DMS53 treated with DMSO at 0.1 percent for 48 hours (cell line): ENCODE results near the gene DDX52.
"Not testable (repeated sequence)": the region's sequence is repeated elsewhere in the genome, so short reads cannot be mapped to it uniquely, and the experiment has no call there.

Experiments used
- DNase-seq: peaks from one replicate; lab custom pipeline; 2025; ENCODE audit not compliant: unreplicated experiment; lab: John Stamatoyannopoulos, UW

DDX52 gene

GRCh38 chr17:37643118-37643766 lies at the start of gene DDX52:
Gene DDX52 (minus strand): TSS chr17:37643446. CDS start chr17:37643420, 26 bp downstream.
- peak; percentile 77 for DNase-seq

DNA sequence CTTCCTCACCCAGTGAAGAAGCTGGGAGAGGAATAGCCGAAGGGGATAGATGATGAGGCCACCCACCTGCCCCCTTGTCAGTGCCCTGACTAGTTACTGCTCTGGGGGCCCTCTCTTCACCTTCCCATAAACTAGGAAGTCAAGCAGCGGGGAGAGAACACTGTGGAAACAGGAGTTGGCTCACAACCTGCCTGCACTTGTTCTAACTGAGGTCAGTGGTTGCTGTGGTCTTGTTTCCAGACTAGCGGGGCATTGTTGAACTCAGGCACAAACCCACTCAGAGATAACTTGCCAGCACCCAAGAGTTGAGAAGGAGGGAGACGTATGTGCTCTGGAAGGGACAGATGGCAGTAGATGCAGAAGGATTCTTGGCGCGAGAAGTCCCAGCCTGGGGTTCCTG lies 48.6 kb upstream of the DDX52 start:
- no peak for DNase-seq

DNA sequence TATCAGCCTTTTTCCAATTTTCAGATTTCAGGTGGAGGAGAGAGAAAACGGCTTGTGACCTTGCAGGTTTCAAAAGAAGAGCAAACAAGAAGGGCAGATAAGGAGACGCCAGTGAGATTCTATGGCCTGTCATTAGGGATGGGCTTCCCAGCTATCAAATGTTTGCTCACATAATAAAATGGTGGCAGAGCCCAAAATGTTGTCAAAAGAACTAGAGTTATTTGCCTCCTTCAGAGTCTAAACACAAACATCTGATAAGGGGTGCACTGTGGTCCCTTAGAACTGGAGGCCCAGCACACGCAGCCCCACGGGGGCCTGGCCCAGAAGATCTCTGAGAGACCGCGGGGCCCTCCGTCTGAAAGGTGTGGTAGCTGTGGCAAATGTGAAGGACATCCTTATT lies 46.1 kb upstream of the DDX52 start:
- DNase-seq: no peak

DNA sequence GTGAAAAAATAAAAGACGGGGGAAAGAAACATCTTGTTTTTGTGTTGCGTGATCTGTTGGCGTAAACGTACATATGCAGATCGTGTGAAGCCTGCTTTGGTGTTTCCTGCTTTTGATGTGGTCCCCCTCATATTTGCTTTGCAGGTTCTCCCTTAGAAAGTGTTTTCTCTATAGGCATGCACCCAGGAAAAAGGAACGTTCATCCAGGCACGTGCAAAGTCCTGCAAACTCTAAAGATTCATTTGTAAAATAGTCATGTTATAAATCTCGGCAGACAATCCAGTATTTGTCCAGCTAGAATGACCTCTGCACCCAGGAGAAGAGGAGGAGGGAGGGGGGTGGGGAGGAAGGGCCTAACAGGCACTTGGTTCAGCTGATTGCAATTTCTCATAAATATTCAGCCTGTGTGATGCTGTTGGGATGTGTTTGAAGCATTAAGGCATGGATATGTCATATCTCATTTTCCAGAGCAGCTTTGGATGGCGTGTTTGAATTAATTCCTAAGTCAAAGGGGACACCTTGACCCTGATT lies 40.3 kb upstream of the DDX52 start:
- DNase-seq: no peak

GRCh38 chr17:37682007-37682406 lies 38.8 kb upstream of the DDX52 start:
- no peak for DNase-seq

DNA sequence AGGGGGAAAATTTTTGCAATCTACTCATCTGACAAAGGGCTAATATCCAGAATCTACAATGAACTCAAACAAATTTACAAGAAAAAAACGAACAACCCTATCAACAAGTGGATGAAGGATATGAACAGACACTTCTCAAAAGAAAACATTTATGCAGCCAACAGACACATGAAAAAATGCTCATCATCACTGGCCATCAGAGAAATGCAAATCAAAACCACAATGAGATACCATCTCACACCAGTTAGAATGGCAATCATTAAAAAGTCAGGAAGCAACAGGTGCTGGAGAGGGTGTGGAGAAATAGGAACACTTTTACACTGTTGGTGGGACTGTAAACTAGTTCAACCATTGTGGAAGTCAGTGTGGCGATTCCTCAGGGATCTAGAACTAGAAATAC lies 36.7 kb upstream of the DDX52 start:
- not testable (repeated sequence) for DNase-seq

DNA sequence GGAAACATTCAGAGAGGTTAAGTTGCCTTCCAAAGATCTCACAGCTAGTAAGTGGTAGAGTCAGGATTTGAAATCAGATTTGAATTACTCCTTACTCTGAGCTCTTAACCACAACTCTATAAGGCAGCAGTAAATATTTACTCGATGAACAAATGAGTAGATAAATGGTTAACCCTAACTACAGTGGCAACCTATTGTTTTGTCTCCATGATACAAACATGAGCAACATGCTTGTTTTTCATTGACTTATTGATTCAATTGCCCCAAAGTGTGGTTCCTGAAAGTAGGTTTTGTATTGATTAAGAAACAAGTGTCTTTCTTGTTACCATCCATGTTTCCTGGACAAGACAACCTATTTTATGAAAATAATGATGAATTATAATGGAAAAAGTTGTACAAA lies 34.8 kb upstream of the DDX52 start:
- DNase-seq: no peak

DNA sequence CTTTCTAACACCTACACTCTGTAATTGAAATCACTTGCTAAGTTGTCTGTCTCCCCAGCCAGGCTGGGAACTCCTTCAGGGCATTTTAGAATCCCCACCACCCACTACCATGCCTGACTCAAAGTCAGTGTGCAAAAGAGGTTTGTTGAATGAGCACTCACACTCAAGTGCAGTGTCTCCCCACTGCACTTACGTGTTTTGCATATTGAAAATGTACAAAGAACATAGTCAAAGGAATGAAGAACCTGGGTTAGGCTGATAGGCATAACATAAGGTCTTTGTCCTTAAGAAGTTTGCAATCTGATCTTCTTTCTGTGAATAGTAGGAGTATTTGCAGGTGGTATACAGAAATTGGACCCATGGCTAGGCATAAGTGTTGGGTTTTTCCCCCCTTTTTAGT lies 33.8 kb upstream of the DDX52 start:
- DNase-seq: no peak

DNA sequence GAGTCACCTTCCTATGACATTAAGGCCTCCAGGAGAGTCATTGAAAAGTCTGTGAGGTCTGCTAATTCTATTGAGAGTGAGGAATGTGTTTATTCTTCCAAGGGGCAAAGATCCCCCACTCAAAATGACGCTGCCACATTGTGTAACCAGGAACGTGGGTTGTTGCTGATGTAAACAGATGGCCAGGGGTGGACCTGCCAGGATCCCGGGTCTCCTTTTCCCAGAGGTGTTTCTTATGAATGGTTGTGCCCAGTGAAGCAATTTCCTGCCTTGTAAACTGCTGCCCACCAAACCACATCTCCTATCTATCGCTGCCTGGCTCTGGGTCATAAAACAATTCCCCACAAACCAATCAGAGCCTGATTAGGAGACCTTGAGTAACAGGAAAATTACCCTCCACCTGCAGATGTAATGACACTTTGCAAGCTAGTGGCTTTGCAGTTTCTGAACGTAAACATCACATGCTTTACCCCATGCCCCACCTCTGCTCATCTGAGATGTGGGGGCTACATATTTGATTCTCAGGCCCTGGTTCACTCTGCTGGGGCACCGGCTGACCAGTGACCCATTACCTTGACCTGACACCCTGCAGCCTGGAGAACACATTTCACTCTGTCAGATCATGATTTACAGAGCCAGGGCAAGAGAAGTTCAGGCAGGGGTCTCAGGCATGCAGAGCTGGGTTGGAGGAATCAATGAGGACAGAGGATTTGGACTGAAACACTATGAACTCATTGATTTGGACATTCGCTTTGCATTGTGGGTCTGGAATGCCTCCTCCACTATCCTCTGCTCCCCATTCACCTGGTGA lies 33.1 kb upstream of the DDX52 start:
- DNase-seq: no peak

DNA sequence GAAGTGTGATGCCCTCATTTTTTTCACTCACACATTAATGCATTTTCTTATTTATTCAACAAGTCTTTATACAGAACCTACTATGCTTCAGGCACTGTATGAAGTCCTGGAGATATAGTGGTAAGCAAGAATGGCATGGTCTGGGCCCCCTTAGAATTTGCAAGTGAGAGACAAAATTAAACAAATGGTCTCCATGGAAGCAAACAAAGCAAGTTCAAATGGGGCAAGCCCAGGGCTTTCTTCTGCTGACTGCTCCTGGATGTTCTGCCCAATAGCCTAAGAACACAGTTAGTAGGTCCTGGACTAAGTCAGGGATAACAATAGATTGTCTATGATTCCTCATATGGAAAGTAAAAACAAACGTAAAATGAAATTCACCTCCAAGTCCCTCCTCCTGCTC lies 31.3 kb upstream of the DDX52 start:
- DNase-seq: no peak

GRCh38 chr17:37673386-37673785 lies 30.1 kb upstream of the DDX52 start:
- DNase-seq: no peak

DNA sequence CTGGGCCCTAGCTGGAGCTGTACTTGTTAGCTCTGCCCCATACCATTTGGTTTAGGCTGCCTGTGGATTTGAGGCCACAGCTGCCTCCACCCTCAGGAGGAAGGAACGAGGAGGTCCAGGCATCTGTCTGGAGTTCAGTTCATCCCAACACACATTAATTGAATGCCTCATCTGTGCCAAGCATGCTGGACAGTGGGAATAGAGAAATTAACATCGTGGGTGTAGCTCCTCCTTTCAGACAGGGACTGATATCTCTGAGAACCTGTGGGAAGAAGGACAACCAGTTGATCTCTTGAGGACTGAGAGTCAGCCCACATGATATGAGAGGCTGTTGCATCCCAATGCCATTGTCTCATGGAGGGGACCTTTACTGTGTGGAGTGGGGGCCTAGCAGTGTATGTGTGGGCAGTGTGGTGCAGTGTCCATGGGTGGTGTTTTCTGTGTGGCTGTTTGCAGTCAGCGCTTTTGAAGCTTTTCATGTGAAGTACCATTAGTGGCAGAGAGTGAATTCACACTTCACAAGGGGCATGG lies 29.4 kb upstream of the DDX52 start:
- DNase-seq: no peak

DNA sequence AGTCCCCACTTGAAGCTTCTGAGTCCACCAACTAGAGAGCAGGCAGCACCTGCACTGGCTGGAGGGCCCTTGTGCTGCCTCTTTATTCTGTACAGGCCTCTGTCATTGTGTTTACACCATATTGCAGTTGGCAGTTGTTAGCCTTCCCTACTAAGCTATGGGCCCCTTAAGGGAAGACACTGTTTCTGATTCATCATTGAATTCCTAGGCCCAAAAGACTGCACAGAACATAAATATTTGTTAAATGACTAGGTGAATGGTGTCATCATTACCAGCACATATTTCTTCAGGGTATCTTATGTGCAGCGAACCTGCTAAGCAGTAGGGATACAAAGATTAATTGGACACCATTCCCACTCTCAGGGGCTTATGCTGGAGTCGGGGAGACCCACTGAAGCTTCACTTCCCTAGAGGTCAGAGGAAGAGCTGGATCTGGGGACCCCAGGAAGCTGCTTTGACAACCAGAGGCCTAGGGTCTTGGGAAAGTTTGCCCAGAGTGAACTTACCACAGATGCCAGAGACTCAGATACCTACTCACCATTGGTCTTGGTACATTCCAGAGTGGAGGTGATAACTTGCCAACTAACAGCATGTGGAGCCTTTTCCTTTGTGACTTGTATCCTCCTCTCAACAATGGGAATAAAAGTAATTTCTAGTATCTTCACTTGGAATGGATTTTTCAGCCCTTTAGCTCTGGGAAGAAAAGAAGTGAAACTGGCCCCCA lies 28.7 kb upstream of the DDX52 start:
- DNase-seq: peak; percentile 50

GRCh38 chr17:37671028-37671823 lies 28.0 kb upstream of the DDX52 start:
- peak; percentile 48 for DNase-seq

GRCh38 chr17:37667039-37667438 lies 23.8 kb upstream of the DDX52 start:
- DNase-seq: no peak

- DNase-seq: no peak
Measured at GRCh38 chr17:37664214-37664613, 21.0 kb upstream of the DDX52 start.

- DNase-seq: no peak
Measured at GRCh38 chr17:37662353-37662752, 19.1 kb upstream of the DDX52 start.

- DNase-seq: no peak
Measured at GRCh38 chr17:37661400-37662014, 18.3 kb upstream of the DDX52 start.

DNA sequence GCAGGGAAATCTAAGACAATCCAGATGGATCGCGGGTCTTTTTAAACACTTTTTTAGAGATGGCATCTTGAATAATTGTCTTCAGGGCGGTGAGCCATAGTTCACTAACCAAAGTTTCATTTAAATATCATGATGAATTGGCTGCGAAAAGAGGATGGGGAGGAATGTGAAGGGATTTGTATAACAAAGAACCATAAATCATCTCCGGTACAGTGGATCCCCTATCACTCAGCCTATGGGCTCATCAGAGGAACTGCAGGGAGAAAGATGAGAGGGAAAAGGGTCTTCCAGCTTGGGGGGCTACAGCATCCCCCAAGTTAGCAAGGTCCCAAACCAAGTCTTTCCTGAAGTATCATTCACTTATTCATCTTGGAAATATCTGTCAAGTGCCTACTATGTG lies 16.7 kb upstream of the DDX52 start:
- no peak for DNase-seq

DNA sequence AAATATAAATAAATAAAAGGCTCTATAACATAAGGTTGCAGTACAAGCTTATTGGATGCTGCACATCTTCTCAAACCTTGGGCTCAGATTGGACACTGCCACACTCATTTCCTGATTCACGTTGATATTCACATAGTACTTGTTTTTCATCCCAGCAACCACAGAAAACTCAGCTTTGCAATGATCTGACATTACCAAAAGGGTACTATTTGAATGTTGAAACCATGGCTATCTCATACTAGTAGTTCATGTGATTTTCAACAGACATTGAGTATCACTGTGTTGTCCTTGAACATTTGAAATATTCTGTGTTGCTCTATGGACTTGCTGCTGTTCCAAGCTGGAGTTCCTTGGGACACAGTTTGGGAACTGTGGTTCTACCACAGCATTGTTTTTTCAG lies 14.0 kb upstream of the DDX52 start:
- no peak for DNase-seq
